Smooth muscle cell (in vitro differentiated cells): Measurements from ENCODE around the gene ATP5PO. TPM values are rescaled to one million over a fixed set of nuclear protein-coding genes. Genes with fewer than 3 reads are reported as not detected.

ENCODE experiments used
- DNase-seq: peaks from one replicate; lab custom pipeline; 2025; ENCODE audit not compliant: unreplicated experiment; lab: John Stamatoyannopoulos, UW
- H2AFZ ChIP-seq: fragments of 200-600 bp; sonication (generic); 2 replicates; pipeline ENCODE4 v1.6.0; 2016; ENCODE audit warnings: antibody characterized with exemption, low read depth, mild to moderate bottlenecking
- H3F3A ChIP-seq: fragments of 200-600 bp; sonication (generic); 2 replicates; pipeline ENCODE4 v1.6.0; 2017; ENCODE audit warnings: antibody characterized with exemption, low read depth
- H3K27ac ChIP-seq: fragments of 200-600 bp; sonication (generic); 2 replicates; pipeline ENCODE4 v1.5.1; 2016; ENCODE audit warnings: low read depth, mild to moderate bottlenecking
- H3K27me3 ChIP-seq: fragments of 200-600 bp; sonication (generic); 2 replicates; pipeline ENCODE4 v1.6.1; 2016; ENCODE audit warnings: low read depth, mild to moderate bottlenecking
- H3K36me3 ChIP-seq: fragments of 200-600 bp; sonication (generic); 2 replicates; pipeline ENCODE4 v1.5.1; 2016; ENCODE audit warnings: low read depth
- H3K4me1 ChIP-seq: fragments of 200-600 bp; sonication (generic); 2 replicates; pipeline ENCODE4 v1.5.1; 2016; ENCODE audit warnings: low read depth
- H3K4me2 ChIP-seq: fragments of 200-600 bp; sonication (generic); 2 replicates; pipeline ENCODE4 v1.6.0; 2016; ENCODE audit warnings: mild to moderate bottlenecking
- H3K4me3 ChIP-seq: fragments of 200-600 bp; sonication (generic); 2 replicates; pipeline ENCODE4 v1.5.1; 2016; ENCODE audit warnings: mild to moderate bottlenecking
- H3K79me2 ChIP-seq: fragments of 200-600 bp; sonication (generic); 2 replicates; pipeline ENCODE4 v1.6.0; 2016; ENCODE audit warnings: low read depth, mild to moderate bottlenecking
- H3K9ac ChIP-seq: fragments of 200-600 bp; sonication (generic); 2 replicates; pipeline ENCODE4 v1.6.0; 2016; ENCODE audit warnings: low read depth
- H3K9me3 ChIP-seq: fragments of 200-600 bp; sonication (generic); replicated peaks from 2 replicates; pipeline ENCODE4 v1.5.1; 2016; ENCODE audit warnings: low read depth
- H4K20me1 ChIP-seq: fragments of 200-600 bp; sonication (generic); 2 replicates; pipeline ENCODE4 v1.6.0; 2016; ENCODE audit warnings: low read depth
- CTCF ChIP-seq: fragments of 200-600 bp; sonication (generic); IDR thresholded peaks from 2 replicates; pipeline ENCODE4 v1.5.1; 2017; ENCODE audit warnings: borderline replicate concordance, mild to moderate bottlenecking, antibody characterized with exemption; ENCODE audit not compliant: insufficient read depth, poor library complexity, severe bottlenecking
- WGBS: methylation state at CpG from one replicate; pipeline ENCODE4 v1.1.7; 2016; ENCODE audit warnings: low lambda C conversion rate; 5-methylcytosine and 5-hydroxymethylcytosine counted together
- polyA plus RNA-seq: library from polyadenylated mRNA; unstranded; fragments of >200 nt; fragmentation: Nextera tagmentation; extraction: Ambion mirVana; gene quantifications from 2 replicates; pipeline ENCODE4 v1.2.1, GENCODE V29; 2016
- total RNA-seq: library from RNA; depleted of rRNA; stranded (reverse); fragments of >200 nt; gene quantifications from 2 replicates; pipeline ENCODE4 v1.2.3, GENCODE V29; 2014

Gene ATP5PO
- total and polyA plus RNA-seq, 2 experiments from 2014 or later: 226 to 363 TPM

- Histone ChIP-seq H4K20me1 (no peaks in the 10 kb centered on the region), H3F3A (peaks cover 16% of the 10 kb centered on the region), H3K4me1 (peaks cover 21% of the 10 kb centered on the region), H3K27ac (peak overlapping the region; percentile 91), H3K4me2 (no peak overlapping the region), H3K9me3 (no peaks in the 10 kb centered on the region), H3K4me3 (no peak overlapping the region), H2AFZ (no peak overlapping the region), H3K27me3 (no peaks in the 10 kb centered on the region), H3K36me3 (no peaks in the 10 kb centered on the region), H3K79me2 (no peaks in the 10 kb centered on the region), H3K9ac (no peak overlapping the region)
- no peak for TF ChIP-seq CTCF
- no peak for DNase-seq
- 84% methylated on average over 2 of the region's 2 CpGs for WGBS
Measured at GRCh38 chr21:33945652-33946270, 30.2 kb upstream of the ATP5PO start.

GRCh38 chr21:33944185-33944763 lies 28.7 kb upstream of the ATP5PO start:
- no peak overlapping the region for H3K4me2 ChIP-seq
- no peaks in the 10 kb centered on the region for H4K20me1 ChIP-seq
- no peak for TF ChIP-seq CTCF
- WGBS: 96% methylated on average over 1 of the region's 1 CpG
- no peak overlapping the region for H3K4me3 ChIP-seq
- H3K79me2 ChIP-seq: no peaks in the 10 kb centered on the region
- no peaks in the 10 kb centered on the region for H3K9me3 ChIP-seq
- peaks cover 25% of the 10 kb centered on the region for H3K4me1 ChIP-seq
- no peak for DNase-seq
- no peaks in the 10 kb centered on the region for H3K36me3 ChIP-seq
- no peak overlapping the region for H3K9ac ChIP-seq
- H3F3A ChIP-seq: peaks cover 27% of the 10 kb centered on the region
- H2AFZ ChIP-seq: no peak overlapping the region
- no peak overlapping the region for H3K27ac ChIP-seq
- H3K27me3 ChIP-seq: no peaks in the 10 kb centered on the region

GRCh38 chr21:33943293-33943692 lies 27.7 kb upstream of the ATP5PO start:
- no peak overlapping the region for H3K4me2 ChIP-seq
- no peak overlapping the region for H3K27ac ChIP-seq
- DNase-seq: no peak
- H3K9ac ChIP-seq: no peak overlapping the region
- TF ChIP-seq CTCF: no peak
- no peaks in the 10 kb centered on the region for H3K9me3 ChIP-seq
- no peaks in the 10 kb centered on the region for H3K27me3 ChIP-seq
- 96% methylated on average over 2 of the region's 2 CpGs for WGBS
- H2AFZ ChIP-seq: no peak overlapping the region
- H4K20me1 ChIP-seq: no peaks in the 10 kb centered on the region
- no peaks in the 10 kb centered on the region for H3K36me3 ChIP-seq
- no peaks in the 10 kb centered on the region for H3K79me2 ChIP-seq
- H3F3A ChIP-seq: peaks cover 22% of the 10 kb centered on the region
- no peak overlapping the region for H3K4me3 ChIP-seq
- H3K4me1 ChIP-seq: peaks cover 19% of the 10 kb centered on the region

GRCh38 chr21:33942426-33942825 lies 26.8 kb upstream of the ATP5PO start:
- no peaks in the 10 kb centered on the region for H3K79me2 ChIP-seq
- peaks cover 12% of the 10 kb centered on the region for H3K4me1 ChIP-seq

More at GRCh38 chr21:33942426-33942825, 26.8 kb upstream of the ATP5PO start:
- no peak for DNase-seq
- H3K27ac ChIP-seq: no peak overlapping the region
- no peaks in the 10 kb centered on the region for H3K27me3 ChIP-seq
- H3K9ac ChIP-seq: no peak overlapping the region
- H3K36me3 ChIP-seq: no peaks in the 10 kb centered on the region
- H3K9me3 ChIP-seq: no peaks in the 10 kb centered on the region
- no peak overlapping the region for H3K4me3 ChIP-seq
- H2AFZ ChIP-seq: no peak overlapping the region
- no peak for TF ChIP-seq CTCF
- peaks cover 22% of the 10 kb centered on the region for H3F3A ChIP-seq
- no peak overlapping the region for H3K4me2 ChIP-seq
- no peaks in the 10 kb centered on the region for H4K20me1 ChIP-seq
